GM19328 (cell line): ENCODE measurements around the gene NATD1.

ENCODE experiments used
- ATAC-seq: cut with Tn5 transposase; IDR thresholded peaks from one replicate; pipeline ENCODE4 v1.9.1; 2021; ENCODE audit warnings: mild to moderate bottlenecking, moderate library complexity; ENCODE audit not compliant: unreplicated experiment

Gene NATD1

GRCh38 chr17:21275579-21276263 is 22.5 kb upstream of the NATD1 start:
- ATAC-seq, result peak; percentile 96

- no peak for ATAC-seq
Observed at GRCh38 chr17:21275047-21275578, 21.9 kb upstream of the NATD1 start.

- ATAC-seq, result no peak
Observed at GRCh38 chr17:21272881-21273792, 19.9 kb upstream of the NATD1 start.

- no peak for ATAC-seq
Observed at GRCh38 chr17:21272250-21272649, 19.0 kb upstream of the NATD1 start.

GRCh38 chr17:21271454-21272183 is 18.4 kb upstream of the NATD1 start:
- ATAC-seq, result no peak

GRCh38 chr17:21269394-21269793 is 16.2 kb upstream of the NATD1 start:
- ATAC-seq, result no peak

GRCh38 chr17:21268596-21269188 is 15.5 kb upstream of the NATD1 start:
- no peak for ATAC-seq

- ATAC-seq, result no peak
Observed at GRCh38 chr17:21263376-21263775, 10.2 kb upstream of the NATD1 start.

GRCh38 chr17:21262259-21262993 is 9.2 kb upstream of the NATD1 start:
- no peak for ATAC-seq

- ATAC-seq, result no peak
Observed at GRCh38 chr17:21258593-21258992, 5.4 kb upstream of the NATD1 start.

- ATAC-seq, result no peak
Observed at GRCh38 chr17:21253646-21254441, 634 bp upstream of the NATD1 start.

GRCh38 chr17:21252289-21252795 is 868 bp downstream of the NATD1 start:
- no peak for ATAC-seq

GRCh38 chr17:21251337-21252010 is 1.7 kb downstream of the NATD1 start:
- no peak for ATAC-seq

GRCh38 chr17:21250854-21251253 is 2.4 kb downstream of the NATD1 start:
- no peak for ATAC-seq

GRCh38 chr17:21249920-21250703 is 3.1 kb downstream of the NATD1 start:
- ATAC-seq, result no peak

GRCh38 chr17:21249086-21249795 is 4.0 kb downstream of the NATD1 start:
- no peak for ATAC-seq

GRCh38 chr17:21248500-21248899 is 4.7 kb downstream of the NATD1 start:
- no peak for ATAC-seq
